HCT116 (cell line): ENCODE measurements around the gene ACACB. TPM values are rescaled to one million over a fixed set of nuclear protein-coding genes. Genes with fewer than 3 reads are reported as not detected.

Experiments used
- ATAC-seq: fragments of 200-7000 bp; cut with Tn5 transposase; 2 replicates; pipeline ENCODE4 v1.9.1; 2020; ENCODE audit warnings: mild to moderate bottlenecking, moderate library complexity
- BruUV-seq: library from RNA; stranded (reverse); fragments of 400-500 nt; replicated peaks from 2 replicates; lab custom pipeline; 2021; lab: Mats Ljungman, UMichigan
- CTCF ChIA-PET: fragments of 300-600 bp; sonication (Branson Sonifier 250); formaldehyde crosslinking; loops from one replicate; lab custom pipeline; 2021; ENCODE audit warnings: antibody characterized with exemption; lab: Charles Lee
- POLR2A ChIA-PET: fragments of 300-600, 350-600 bp; sonication (Branson Sonifier 250); formaldehyde crosslinking; loops from one replicate; lab custom pipeline; 2021; ENCODE audit warnings: antibody characterized with exemption; lab: Charles Lee
- RAD21 ChIA-PET, 2 experiments: fragments of 300-600 bp; sonication (Branson Sonifier 250); formaldehyde crosslinking; loops; one replicate each; lab custom pipeline; 2023; ENCODE audit warnings: low total read pairs in 2 of 2; ENCODE audit not compliant: uncharacterized antibody in 2 of 2, unreplicated experiment in 2 of 2, low non-redundant PET in 1 of 2; lab: Charles Lee
- DNase-seq: peaks from one replicate; pipeline ENCODE4 v3.0.0-alpha.2; 2010; ENCODE audit warnings: low read depth, low spot score
- H2AFZ ChIP-seq: fragments of 200-600 bp; shearing (Covaris generic), sonication (generic); 2 replicates; pipeline ENCODE4 v1.6.1; 2017; ENCODE audit warnings: low read depth, mixed run types, mixed read lengths, antibody characterized with exemption, low read length; ENCODE audit not compliant: poor library complexity, severe bottlenecking
- H3K27ac ChIP-seq: 2 replicates; pipeline ENCODE4 v1.5.1; 2012; ENCODE audit warnings: low read depth, low read length
- H3K27me3 ChIP-seq: fragments of 200-600 bp; sonication (generic); 2 replicates; pipeline ENCODE4 v1.6.1; 2016; ENCODE audit warnings: mixed run types, low read length, mixed read lengths; ENCODE audit not compliant: insufficient read depth
- H3K36me3 ChIP-seq, 2 experiments: fragments of 200-500 bp in 1 of 2; fragments of 200-600 bp in 1 of 2; sonication (Bioruptor generic) in 1 of 2; sonication (generic) in 1 of 2; 2 replicates each; pipeline versions ENCODE4 v1.5.1 to v1.6.1; 2014 to 2016; ENCODE audit warnings: low read length in 2 of 2, inconsistent platforms in 1 of 2, mixed read lengths in 1 of 2, mixed run types in 1 of 2; ENCODE audit not compliant: insufficient read depth in 2 of 2, control insufficient read depth in 1 of 2
- H3K4me1 ChIP-seq, 2 experiments: fragments of 200-600 bp in 1 of 2; sonication (generic) in 1 of 2; 2 replicates each; pipeline versions ENCODE4 v1.5.1 to v1.6.1; 2012 to 2017; ENCODE audit warnings: low read length in 2 of 2, inconsistent platforms in 1 of 2, mild to moderate bottlenecking in 1 of 2, mixed read lengths in 1 of 2, mixed run types in 1 of 2, moderate library complexity in 1 of 2; ENCODE audit not compliant: insufficient read depth in 2 of 2, control insufficient read depth in 1 of 2
- H3K4me2 ChIP-seq: fragments of 200-600 bp; sonication (generic); 2 replicates; pipeline ENCODE4 v1.6.1; 2017; ENCODE audit warnings: mixed run types, low read length, mixed read lengths
- H3K4me3 ChIP-seq, 2 experiments: fragments of 200-600 bp in 1 of 2; sonication (generic) in 1 of 2; replicated peaks in 1 of 2; 2 replicates each; pipeline ENCODE4 v1.5.1; 2011 to 2016; ENCODE audit warnings: low read length in 2 of 2, control low read depth in 1 of 2, low read depth in 1 of 2, mild to moderate bottlenecking in 1 of 2, mixed read lengths in 1 of 2, mixed run types in 1 of 2
- H3K79me2 ChIP-seq: fragments of 200-600 bp; sonication (generic); 2 replicates; pipeline ENCODE4 v1.6.1; 2017; ENCODE audit warnings: mild to moderate bottlenecking, mixed run types, low read length, moderate library complexity, mixed read lengths; ENCODE audit not compliant: insufficient read depth
- H3K9ac ChIP-seq: fragments of 200-600 bp; sonication (generic); 2 replicates; pipeline ENCODE4 v1.6.1; 2016; ENCODE audit warnings: low read length, mixed read lengths
- H3K9me2 ChIP-seq: fragments of 200-600 bp; sonication (generic), shearing (Covaris generic); 2 replicates; pipeline ENCODE4 v1.6.1; 2017; ENCODE audit warnings: mixed run types, mild to moderate bottlenecking, moderate library complexity; ENCODE audit not compliant: insufficient read depth
- H3K9me3 ChIP-seq, 2 experiments: fragments of 200-500 bp in 1 of 2; fragments of 200-600 bp in 1 of 2; sonication (Bioruptor generic) in 1 of 2; sonication (generic) in 1 of 2; 2 replicates each; pipeline ENCODE4 v1.6.1; 2014 to 2017; ENCODE audit warnings: low read length in 2 of 2, mixed read lengths in 2 of 2, inconsistent platforms in 1 of 2, low read depth in 1 of 2, mild to moderate bottlenecking in 1 of 2, mixed run types in 1 of 2, moderate library complexity in 1 of 2; ENCODE audit not compliant: control insufficient read depth in 1 of 2, insufficient read depth in 1 of 2
- H4K20me1 ChIP-seq: fragments of 200-600 bp; sonication (generic), shearing (Covaris generic); 2 replicates; pipeline ENCODE4 v1.6.1; 2017; ENCODE audit warnings: mixed run types, mild to moderate bottlenecking, moderate library complexity; ENCODE audit not compliant: insufficient read depth
- CBX3 ChIP-seq: IDR thresholded peaks from 2 replicates; pipeline ENCODE4 v1.6.1; 2012; ENCODE audit warnings: low read depth
- EGR1 ChIP-seq: IDR thresholded peaks from 2 replicates; pipeline ENCODE4 v1.6.1; 2012; ENCODE audit warnings: low read depth
- ELF1 ChIP-seq: IDR thresholded peaks from 2 replicates; pipeline ENCODE4 v1.6.1; 2012; ENCODE audit warnings: low read depth, borderline replicate concordance
- EZH2 ChIP-seq: fragments of 200-600 bp; sonication (generic); IDR thresholded peaks from 2 replicates; pipeline ENCODE4 v1.6.1; 2017; ENCODE audit warnings: antibody characterized with exemption, mixed run types
- EZH2phosphoT487 ChIP-seq: fragments of 200-600 bp; IDR thresholded peaks from 2 replicates; pipeline ENCODE4 v1.6.1; 2018; ENCODE audit warnings: antibody characterized with exemption, borderline replicate concordance
- JUND ChIP-seq: IDR thresholded peaks from 2 replicates; pipeline ENCODE4 v1.6.1; 2012
- RAD21 ChIP-seq: IDR thresholded peaks from 2 replicates; pipeline ENCODE4 v1.6.1; 2012; ENCODE audit warnings: low read depth, mild to moderate bottlenecking
- SIN3A ChIP-seq: IDR thresholded peaks from 2 replicates; pipeline ENCODE4 v1.6.1; 2012; ENCODE audit warnings: low read depth
- SP1 ChIP-seq: IDR thresholded peaks from 2 replicates; pipeline ENCODE4 v1.6.1; 2012; ENCODE audit warnings: low read depth
- SRF ChIP-seq: IDR thresholded peaks from 2 replicates; pipeline ENCODE4 v1.6.1; 2012; ENCODE audit warnings: low read depth
- TCF7L2 ChIP-seq: IDR thresholded peaks from 2 replicates; pipeline ENCODE4 v1.7.0; 2011; ENCODE audit warnings: borderline replicate concordance, inconsistent platforms; ENCODE audit not compliant: insufficient read depth, insufficient read length; ENCODE audit errors: extremely low read depth
- YY1 ChIP-seq: IDR thresholded peaks from 2 replicates; pipeline ENCODE4 v1.6.1; 2011; ENCODE audit warnings: low read length, low read depth, moderate library complexity, mild to moderate bottlenecking; ENCODE audit not compliant: insufficient replicate concordance; ENCODE audit errors: extremely low read depth
- ZFX ChIP-seq: fragments of 450-650 bp; IDR thresholded peaks from 2 replicates; pipeline ENCODE4 v1.6.1; 2017
- intact Hi-C: fragments of 100-400 bp; cut with micrococcal nuclease; formaldehyde crosslinking; loops from 2 replicates; pipeline ENCODE4 v1.10.0; 2022
- total RNA-seq: library from RNA; stranded (reverse); gene quantifications from one replicate; pipeline ENCODE4 v1.2.1, GENCODE V29; 2021; ENCODE audit not compliant: unreplicated experiment
- TF ChIP-seq, protein P1 (sequence below): IDR thresholded peaks from 2 replicates; pipeline ENCODE4 v1.6.1; 2012
- TF ChIP-seq, protein P2 (sequence below): IDR thresholded peaks from 2 replicates; pipeline ENCODE4 v1.6.1; 2012
- TF ChIP-seq, protein P3 (sequence below): IDR thresholded peaks from 2 replicates; pipeline ENCODE4 v1.6.1; 2012; ENCODE audit warnings: low read depth
- TF ChIP-seq, protein P4 (sequence below): IDR thresholded peaks from 2 replicates; pipeline ENCODE4 v1.6.1; 2011; ENCODE audit warnings: mild to moderate bottlenecking, low read length, moderate library complexity; ENCODE audit not compliant: insufficient replicate concordance; ENCODE audit errors: extremely low read depth

Gene ACACB
- total RNA-seq, 1 experiment from 2014 or later = 11.1 TPM

DNA sequence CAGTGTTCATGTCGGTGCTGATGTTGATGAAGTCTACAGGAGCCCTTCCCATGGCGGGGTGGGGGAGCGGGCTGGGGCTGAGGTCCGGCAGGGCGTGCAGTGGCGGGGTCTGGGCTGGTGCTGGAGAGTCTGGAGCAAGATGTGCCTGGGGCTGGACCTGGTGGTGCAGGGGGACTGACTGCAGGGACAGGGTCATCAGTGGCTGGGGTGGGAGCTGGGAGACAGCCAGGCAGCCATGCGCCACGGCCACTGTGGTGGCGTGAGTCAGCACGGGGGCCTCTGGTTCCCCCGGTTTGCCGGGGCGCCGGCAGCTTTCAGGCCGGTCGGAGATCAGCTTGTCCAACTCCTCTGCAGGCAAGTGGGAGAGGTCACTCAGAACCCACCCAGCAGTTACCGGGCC is 165.1 kb downstream of the ACACB start:
- intact Hi-C loops = no loop called here
- Histone ChIP-seq H3K27me3 (no peaks in the 10 kb centered on the region), H3K36me3 (no peaks in the 10 kb centered on the region), H3K4me3 (no peak overlapping the region), H4K20me1 (no peaks in the 10 kb centered on the region), H3K4me1 (no peaks in the 10 kb centered on the region), H3K9me3 (no peaks in the 10 kb centered on the region), H3K9me2 (no peaks in the 10 kb centered on the region), H2AFZ (no peak overlapping the region), H3K4me2 (no peak overlapping the region), H3K27ac (no peak overlapping the region), H3K79me2 (no peaks in the 10 kb centered on the region), H3K9ac (no peak overlapping the region)
- BruUV-seq = no TSS peak
- ChIA-PET POLR2A (no interaction called here), CTCF (no interaction called here), RAD21 (no interaction called here)
- TF ChIP-seq, protein P1, sequence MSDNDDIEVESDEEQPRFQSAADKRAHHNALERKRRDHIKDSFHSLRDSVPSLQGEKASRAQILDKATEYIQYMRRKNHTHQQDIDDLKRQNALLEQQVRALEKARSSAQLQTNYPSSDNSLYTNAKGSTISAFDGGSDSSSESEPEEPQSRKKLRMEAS = no peak
- TF ChIP-seq ZFX (no peak), SP1 (no peak), YY1 (no peak), CBX3 (no peak), JUND (no peak), SRF (no peak), RAD21 (no peak), SIN3A (no peak), TCF7L2 (no peak), EZH2phosphoT487 (no peak)
- TF ChIP-seq, protein P2, sequence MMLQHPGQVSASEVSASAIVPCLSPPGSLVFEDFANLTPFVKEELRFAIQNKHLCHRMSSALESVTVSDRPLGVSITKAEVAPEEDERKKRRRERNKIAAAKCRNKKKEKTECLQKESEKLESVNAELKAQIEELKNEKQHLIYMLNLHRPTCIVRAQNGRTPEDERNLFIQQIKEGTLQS = no peak
- no peak for DNase-seq
- ATAC-seq = no peak

DNA sequence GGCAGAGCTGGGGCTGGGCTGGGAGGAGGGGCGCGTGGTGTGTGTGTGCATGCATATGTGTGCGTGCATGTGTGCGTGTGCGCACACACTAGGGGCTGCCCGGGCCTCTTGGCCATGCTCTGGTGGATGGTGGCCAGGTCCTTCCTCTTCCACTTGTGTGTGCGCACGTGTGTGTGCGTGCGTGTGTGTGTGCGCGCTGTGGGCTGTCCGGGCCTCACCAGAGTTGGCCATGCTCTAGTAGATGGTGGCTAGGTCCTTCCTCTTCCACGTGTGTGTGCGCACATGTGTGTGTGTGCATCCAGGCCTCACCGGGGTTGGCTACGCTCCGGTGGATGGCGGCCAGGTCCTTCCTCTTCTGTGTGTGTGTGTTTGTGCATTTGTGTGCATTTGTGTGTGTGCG is 168.0 kb downstream of the ACACB start:
- ATAC-seq (no peak), DNase-seq (no peak)
- Histone ChIP-seq H3K4me1 (no peaks in the 10 kb centered on the region), H3K4me2 (no peak overlapping the region), H3K27ac (no peak overlapping the region), H3K79me2 (no peaks in the 10 kb centered on the region), H3K36me3 (no peaks in the 10 kb centered on the region), H3K9me2 (no peaks in the 10 kb centered on the region), H3K9me3 (no peaks in the 10 kb centered on the region), H2AFZ (no peak overlapping the region), H3K9ac (no peak overlapping the region), H3K27me3 (no peaks in the 10 kb centered on the region), H4K20me1 (no peaks in the 10 kb centered on the region), H3K4me3 (no peak overlapping the region)
- intact Hi-C loops = no loop called here
- RAD21 ChIA-PET = no interaction called here
- no TSS peak for BruUV-seq
- CTCF ChIA-PET = no interaction called here
- POLR2A ChIA-PET = no interaction called here
- TF ChIP-seq EZH2 (no peak), SP1 (no peak), ELF1 (no peak), SIN3A (no peak), CBX3 (no peak), JUND (no peak), RAD21 (no peak), EGR1 (no peak)
- TF ChIP-seq, protein P3, sequence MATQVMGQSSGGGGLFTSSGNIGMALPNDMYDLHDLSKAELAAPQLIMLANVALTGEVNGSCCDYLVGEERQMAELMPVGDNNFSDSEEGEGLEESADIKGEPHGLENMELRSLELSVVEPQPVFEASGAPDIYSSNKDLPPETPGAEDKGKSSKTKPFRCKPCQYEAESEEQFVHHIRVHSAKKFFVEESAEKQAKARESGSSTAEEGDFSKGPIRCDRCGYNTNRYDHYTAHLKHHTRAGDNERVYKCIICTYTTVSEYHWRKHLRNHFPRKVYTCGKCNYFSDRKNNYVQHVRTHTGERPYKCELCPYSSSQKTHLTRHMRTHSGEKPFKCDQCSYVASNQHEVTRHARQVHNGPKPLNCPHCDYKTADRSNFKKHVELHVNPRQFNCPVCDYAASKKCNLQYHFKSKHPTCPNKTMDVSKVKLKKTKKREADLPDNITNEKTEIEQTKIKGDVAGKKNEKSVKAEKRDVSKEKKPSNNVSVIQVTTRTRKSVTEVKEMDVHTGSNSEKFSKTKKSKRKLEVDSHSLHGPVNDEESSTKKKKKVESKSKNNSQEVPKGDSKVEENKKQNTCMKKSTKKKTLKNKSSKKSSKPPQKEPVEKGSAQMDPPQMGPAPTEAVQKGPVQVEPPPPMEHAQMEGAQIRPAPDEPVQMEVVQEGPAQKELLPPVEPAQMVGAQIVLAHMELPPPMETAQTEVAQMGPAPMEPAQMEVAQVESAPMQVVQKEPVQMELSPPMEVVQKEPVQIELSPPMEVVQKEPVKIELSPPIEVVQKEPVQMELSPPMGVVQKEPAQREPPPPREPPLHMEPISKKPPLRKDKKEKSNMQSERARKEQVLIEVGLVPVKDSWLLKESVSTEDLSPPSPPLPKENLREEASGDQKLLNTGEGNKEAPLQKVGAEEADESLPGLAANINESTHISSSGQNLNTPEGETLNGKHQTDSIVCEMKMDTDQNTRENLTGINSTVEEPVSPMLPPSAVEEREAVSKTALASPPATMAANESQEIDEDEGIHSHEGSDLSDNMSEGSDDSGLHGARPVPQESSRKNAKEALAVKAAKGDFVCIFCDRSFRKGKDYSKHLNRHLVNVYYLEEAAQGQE = no peak
- TF ChIP-seq, protein P4, sequence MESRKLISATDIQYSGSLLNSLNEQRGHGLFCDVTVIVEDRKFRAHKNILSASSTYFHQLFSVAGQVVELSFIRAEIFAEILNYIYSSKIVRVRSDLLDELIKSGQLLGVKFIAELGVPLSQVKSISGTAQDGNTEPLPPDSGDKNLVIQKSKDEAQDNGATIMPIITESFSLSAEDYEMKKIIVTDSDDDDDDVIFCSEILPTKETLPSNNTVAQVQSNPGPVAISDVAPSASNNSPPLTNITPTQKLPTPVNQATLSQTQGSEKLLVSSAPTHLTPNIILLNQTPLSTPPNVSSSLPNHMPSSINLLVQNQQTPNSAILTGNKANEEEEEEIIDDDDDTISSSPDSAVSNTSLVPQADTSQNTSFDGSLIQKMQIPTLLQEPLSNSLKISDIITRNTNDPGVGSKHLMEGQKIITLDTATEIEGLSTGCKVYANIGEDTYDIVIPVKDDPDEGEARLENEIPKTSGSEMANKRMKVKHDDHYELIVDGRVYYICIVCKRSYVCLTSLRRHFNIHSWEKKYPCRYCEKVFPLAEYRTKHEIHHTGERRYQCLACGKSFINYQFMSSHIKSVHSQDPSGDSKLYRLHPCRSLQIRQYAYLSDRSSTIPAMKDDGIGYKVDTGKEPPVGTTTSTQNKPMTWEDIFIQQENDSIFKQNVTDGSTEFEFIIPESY = no peak
